HEK293 (cell line): ENCODE results near the gene YIPF2.
A peak's percentile ranks its signal among the peaks of the same experiment; 100 is the strongest.

Source experiments
- SCRT1 ChIP-seq: fragments of 450-650 bp; formaldehyde crosslinking; IDR thresholded peaks from 2 replicates; pipeline ENCODE4 v1.5.1; 2016; ENCODE audit warnings: missing biosample characterization, missing genetic modification characterization, borderline replicate concordance
- TCF7L2 ChIP-seq: IDR thresholded peaks from 2 replicates; pipeline ENCODE4 v1.6.1; 2011; ENCODE audit warnings: low read depth, mild to moderate bottlenecking, inconsistent platforms, low read length, moderate library complexity, borderline replicate concordance
- YY2 ChIP-seq: fragments of 450-650 bp; formaldehyde crosslinking; IDR thresholded peaks from 2 replicates; pipeline ENCODE4 v1.5.1; 2016; ENCODE audit warnings: missing biosample characterization, missing genetic modification characterization
- ZNF146 ChIP-seq: fragments of 450-650 bp; formaldehyde crosslinking; IDR thresholded peaks from 2 replicates; pipeline ENCODE4 v1.5.1; 2016; ENCODE audit warnings: missing biosample characterization, missing genetic modification characterization
- ZNF155 ChIP-seq: fragments of 450-650 bp; formaldehyde crosslinking; IDR thresholded peaks from 2 replicates; pipeline ENCODE4 v1.5.1; 2016; ENCODE audit warnings: missing biosample characterization, missing genetic modification characterization
- ZNF169 ChIP-seq: fragments of 450-650 bp; formaldehyde crosslinking; IDR thresholded peaks from 2 replicates; pipeline ENCODE4 v1.5.1; 2016; ENCODE audit warnings: missing biosample characterization, missing genetic modification characterization
- ZNF19 ChIP-seq: fragments of 450-650 bp; formaldehyde crosslinking; IDR thresholded peaks from 2 replicates; pipeline ENCODE4; 2016; ENCODE audit warnings: missing biosample characterization, missing genetic modification characterization, low read depth
- ZNF223 ChIP-seq: fragments of 450-650 bp; formaldehyde crosslinking; IDR thresholded peaks from 2 replicates; pipeline ENCODE4 v1.5.1; 2016; ENCODE audit warnings: missing biosample characterization, missing genetic modification characterization
- ZNF24 ChIP-seq: fragments of 450-650 bp; formaldehyde crosslinking; IDR thresholded peaks from 2 replicates; pipeline ENCODE4 v1.5.1; 2016; ENCODE audit warnings: missing biosample characterization, missing genetic modification characterization
- ZNF354C ChIP-seq: fragments of 450-650 bp; formaldehyde crosslinking; IDR thresholded peaks from 2 replicates; pipeline ENCODE4 v1.5.1; 2016; ENCODE audit warnings: missing biosample characterization, missing genetic modification characterization, low read depth, borderline replicate concordance
- ZNF394 ChIP-seq: fragments of 450-650 bp; formaldehyde crosslinking; IDR thresholded peaks from 2 replicates; pipeline ENCODE4 v1.5.1; 2016; ENCODE audit warnings: missing biosample characterization, missing genetic modification characterization, mild to moderate bottlenecking, moderate library complexity, borderline replicate concordance
- ZNF423 ChIP-seq: fragments of 450-650 bp; formaldehyde crosslinking; IDR thresholded peaks from 2 replicates; pipeline ENCODE4 v1.5.1; 2016; ENCODE audit warnings: missing biosample characterization, missing genetic modification characterization
- ZNF48 ChIP-seq: fragments of 450-650 bp; formaldehyde crosslinking; IDR thresholded peaks from 2 replicates; pipeline ENCODE4 v1.5.1; 2016; ENCODE audit warnings: missing biosample characterization, missing genetic modification characterization
- ZNF544 ChIP-seq: fragments of 450-650 bp; formaldehyde crosslinking; IDR thresholded peaks from 2 replicates; pipeline ENCODE4 v1.5.0; 2017; ENCODE audit warnings: missing biosample characterization, missing genetic modification characterization
- ZNF560 ChIP-seq: fragments of 450-650 bp; formaldehyde crosslinking; IDR thresholded peaks from 2 replicates; pipeline ENCODE4 v1.5.1; 2017; ENCODE audit warnings: missing biosample characterization, missing genetic modification characterization, borderline replicate concordance
- ZNF596 ChIP-seq: fragments of 450-650 bp; IDR thresholded peaks from 2 replicates; pipeline ENCODE4 v1.5.0; 2018; ENCODE audit warnings: missing biosample characterization, mild to moderate bottlenecking, missing genetic modification characterization, moderate library complexity
- ZNF624 ChIP-seq: fragments of 450-650 bp; formaldehyde crosslinking; IDR thresholded peaks from 2 replicates; pipeline ENCODE4 v1.5.1; 2017; ENCODE audit warnings: missing biosample characterization, missing genetic modification characterization
- ZNF658 ChIP-seq: fragments of 450-650 bp; formaldehyde crosslinking; IDR thresholded peaks from 2 replicates; pipeline ENCODE4; 2016; ENCODE audit warnings: missing biosample characterization, missing genetic modification characterization
- ZNF777 ChIP-seq: fragments of 450-650 bp; formaldehyde crosslinking; IDR thresholded peaks from 2 replicates; pipeline ENCODE4 v1.5.1; 2017; ENCODE audit warnings: missing biosample characterization, missing genetic modification characterization, borderline replicate concordance
- ZSCAN16 ChIP-seq: fragments of 450-650 bp; formaldehyde crosslinking; IDR thresholded peaks from 2 replicates; pipeline ENCODE4 v1.5.1; 2016; ENCODE audit warnings: missing biosample characterization, missing genetic modification characterization
- ZSCAN23 ChIP-seq: fragments of 450-650 bp; formaldehyde crosslinking; IDR thresholded peaks from 2 replicates; pipeline ENCODE4 v1.5.1; 2016; ENCODE audit warnings: missing biosample characterization, missing genetic modification characterization
- ZXDB ChIP-seq: fragments of 450-650 bp; formaldehyde crosslinking; IDR thresholded peaks from 2 replicates; pipeline ENCODE4 v1.5.1; 2016; ENCODE audit warnings: missing biosample characterization, missing genetic modification characterization
- TF ChIP-seq, protein P1 (sequence below): fragments of 450-650 bp; IDR thresholded peaks from 2 replicates; pipeline ENCODE4 v1.5.1; 2018; ENCODE audit warnings: missing biosample characterization, mild to moderate bottlenecking, missing genetic modification characterization
- TF ChIP-seq, protein P2 (sequence below): fragments of 450-650 bp; formaldehyde crosslinking; optimal IDR thresholded peaks from 2 replicates; pipeline ENCODE3; 2016; ENCODE audit warnings: missing biosample characterization, mild to moderate bottlenecking, missing genetic modification characterization
- TF ChIP-seq, protein P3 (sequence below): fragments of 450-650 bp; formaldehyde crosslinking; IDR thresholded peaks from 2 replicates; pipeline ENCODE4 v1.5.1; 2017; ENCODE audit warnings: missing biosample characterization, missing genetic modification characterization
- TF ChIP-seq, protein P4 (sequence below): fragments of 450-650 bp; formaldehyde crosslinking; IDR thresholded peaks from 2 replicates; pipeline ENCODE4 v1.5.1; 2016; ENCODE audit warnings: missing biosample characterization, missing genetic modification characterization
- TF ChIP-seq, protein P5 (sequence below): fragments of 450-650 bp; formaldehyde crosslinking; IDR thresholded peaks from 2 replicates; pipeline ENCODE4 v1.5.1; 2016; ENCODE audit warnings: missing biosample characterization, missing genetic modification characterization
- TF ChIP-seq, protein P6 (sequence below): fragments of 450-650 bp; formaldehyde crosslinking; IDR thresholded peaks from 2 replicates; pipeline ENCODE4 v1.5.1; 2016; ENCODE audit warnings: missing biosample characterization, missing genetic modification characterization, low read depth
- TF ChIP-seq, protein P7 (sequence below): fragments of 450-650 bp; formaldehyde crosslinking; IDR thresholded peaks from 2 replicates; pipeline ENCODE4 v1.5.1; 2016; ENCODE audit warnings: missing biosample characterization, missing genetic modification characterization

Gene YIPF2

DNA sequence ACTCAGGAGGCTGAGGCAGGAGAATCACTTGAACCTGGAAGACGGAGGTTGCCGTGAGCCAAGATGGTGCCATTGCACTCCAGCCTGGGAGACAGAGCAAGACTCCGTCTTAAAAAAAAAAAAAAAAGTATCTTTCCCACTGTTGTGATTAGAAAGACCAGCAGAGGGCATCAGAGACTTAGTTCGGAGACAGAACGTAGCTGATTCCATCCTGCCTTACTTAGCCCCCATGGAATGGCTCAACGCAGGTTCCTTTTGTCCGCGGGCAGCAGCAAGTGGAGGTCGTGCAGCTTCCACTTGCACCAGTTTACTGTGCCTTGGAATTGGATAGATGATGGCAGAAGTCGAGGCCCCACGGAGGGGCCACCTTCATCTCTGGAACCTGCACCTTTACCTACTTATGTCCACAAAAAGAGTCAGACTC lies 8.2 kb upstream of the YIPF2 start (continued):
- TF ChIP-seq ZNF423 (tag by site-specific recombination) (no peak), ZNF560 (tag by site-specific recombination) (no peak), ZSCAN16 (tag by site-specific recombination) (no peak), ZNF394 (tag by site-specific recombination) (peak; percentile 30; the same call in 1 of the 2 replicates), YY2 (peak; percentile 31; the same call in 1 of the 2 replicates), ZNF596 (tag by site-specific recombination) (no peak), ZNF146 (tag by site-specific recombination) (no peak), TCF7L2 (no peak), ZNF354C (tag by site-specific recombination) (no peak), ZNF544 (tag by site-specific recombination) (no peak), ZSCAN23 (tag by site-specific recombination) (no peak), ZXDB (tag by site-specific recombination) (peak; percentile 55), ZNF19 (no peak), SCRT1 (tag by site-specific recombination) (no peak), ZNF169 (tag by site-specific recombination) (no peak), ZNF777 (tag by site-specific recombination) (no peak), ZNF624 (tag by site-specific recombination) (no peak), ZNF658 (no peak), ZNF24 (tag by site-specific recombination) (peak; percentile 38; the same call in 1 of the 2 replicates), ZNF223 (tag by site-specific recombination) (no peak), ZNF155 (no peak), ZNF48 (tag by site-specific recombination) (no peak)
- TF ChIP-seq, protein P1, sequence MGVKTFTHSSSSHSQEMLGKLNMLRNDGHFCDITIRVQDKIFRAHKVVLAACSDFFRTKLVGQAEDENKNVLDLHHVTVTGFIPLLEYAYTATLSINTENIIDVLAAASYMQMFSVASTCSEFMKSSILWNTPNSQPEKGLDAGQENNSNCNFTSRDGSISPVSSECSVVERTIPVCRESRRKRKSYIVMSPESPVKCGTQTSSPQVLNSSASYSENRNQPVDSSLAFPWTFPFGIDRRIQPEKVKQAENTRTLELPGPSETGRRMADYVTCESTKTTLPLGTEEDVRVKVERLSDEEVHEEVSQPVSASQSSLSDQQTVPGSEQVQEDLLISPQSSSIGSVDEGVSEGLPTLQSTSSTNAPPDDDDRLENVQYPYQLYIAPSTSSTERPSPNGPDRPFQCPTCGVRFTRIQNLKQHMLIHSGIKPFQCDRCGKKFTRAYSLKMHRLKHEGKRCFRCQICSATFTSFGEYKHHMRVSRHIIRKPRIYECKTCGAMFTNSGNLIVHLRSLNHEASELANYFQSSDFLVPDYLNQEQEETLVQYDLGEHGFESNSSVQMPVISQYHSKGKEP = no peak
- TF ChIP-seq, protein P2, sequence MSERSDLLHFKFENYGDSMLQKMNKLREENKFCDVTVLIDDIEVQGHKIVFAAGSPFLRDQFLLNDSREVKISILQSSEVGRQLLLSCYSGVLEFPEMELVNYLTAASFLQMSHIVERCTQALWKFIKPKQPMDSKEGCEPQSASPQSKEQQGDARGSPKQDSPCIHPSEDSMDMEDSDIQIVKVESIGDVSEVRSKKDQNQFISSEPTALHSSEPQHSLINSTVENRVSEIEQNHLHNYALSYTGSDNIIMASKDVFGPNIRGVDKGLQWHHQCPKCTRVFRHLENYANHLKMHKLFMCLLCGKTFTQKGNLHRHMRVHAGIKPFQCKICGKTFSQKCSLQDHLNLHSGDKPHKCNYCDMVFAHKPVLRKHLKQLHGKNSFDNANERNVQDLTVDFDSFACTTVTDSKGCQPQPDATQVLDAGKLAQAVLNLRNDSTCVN (tag by site-specific recombination) = peak; percentile 14
- TF ChIP-seq, protein P3, sequence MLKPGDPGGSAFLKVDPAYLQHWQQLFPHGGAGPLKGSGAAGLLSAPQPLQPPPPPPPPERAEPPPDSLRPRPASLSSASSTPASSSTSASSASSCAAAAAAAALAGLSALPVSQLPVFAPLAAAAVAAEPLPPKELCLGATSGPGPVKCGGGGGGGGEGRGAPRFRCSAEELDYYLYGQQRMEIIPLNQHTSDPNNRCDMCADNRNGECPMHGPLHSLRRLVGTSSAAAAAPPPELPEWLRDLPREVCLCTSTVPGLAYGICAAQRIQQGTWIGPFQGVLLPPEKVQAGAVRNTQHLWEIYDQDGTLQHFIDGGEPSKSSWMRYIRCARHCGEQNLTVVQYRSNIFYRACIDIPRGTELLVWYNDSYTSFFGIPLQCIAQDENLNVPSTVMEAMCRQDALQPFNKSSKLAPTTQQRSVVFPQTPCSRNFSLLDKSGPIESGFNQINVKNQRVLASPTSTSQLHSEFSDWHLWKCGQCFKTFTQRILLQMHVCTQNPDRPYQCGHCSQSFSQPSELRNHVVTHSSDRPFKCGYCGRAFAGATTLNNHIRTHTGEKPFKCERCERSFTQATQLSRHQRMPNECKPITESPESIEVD = no peak
- TF ChIP-seq, protein P4, sequence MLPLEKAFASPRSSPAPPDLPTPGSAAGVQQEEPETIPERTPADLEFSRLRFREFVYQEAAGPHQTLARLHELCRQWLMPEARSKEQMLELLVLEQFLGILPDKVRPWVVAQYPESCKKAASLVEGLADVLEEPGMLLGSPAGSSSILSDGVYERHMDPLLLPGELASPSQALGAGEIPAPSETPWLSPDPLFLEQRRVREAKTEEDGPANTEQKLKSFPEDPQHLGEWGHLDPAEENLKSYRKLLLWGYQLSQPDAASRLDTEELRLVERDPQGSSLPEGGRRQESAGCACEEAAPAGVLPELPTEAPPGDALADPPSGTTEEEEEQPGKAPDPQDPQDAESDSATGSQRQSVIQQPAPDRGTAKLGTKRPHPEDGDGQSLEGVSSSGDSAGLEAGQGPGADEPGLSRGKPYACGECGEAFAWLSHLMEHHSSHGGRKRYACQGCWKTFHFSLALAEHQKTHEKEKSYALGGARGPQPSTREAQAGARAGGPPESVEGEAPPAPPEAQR (tag by site-specific recombination) = no peak
- TF ChIP-seq, protein P5, sequence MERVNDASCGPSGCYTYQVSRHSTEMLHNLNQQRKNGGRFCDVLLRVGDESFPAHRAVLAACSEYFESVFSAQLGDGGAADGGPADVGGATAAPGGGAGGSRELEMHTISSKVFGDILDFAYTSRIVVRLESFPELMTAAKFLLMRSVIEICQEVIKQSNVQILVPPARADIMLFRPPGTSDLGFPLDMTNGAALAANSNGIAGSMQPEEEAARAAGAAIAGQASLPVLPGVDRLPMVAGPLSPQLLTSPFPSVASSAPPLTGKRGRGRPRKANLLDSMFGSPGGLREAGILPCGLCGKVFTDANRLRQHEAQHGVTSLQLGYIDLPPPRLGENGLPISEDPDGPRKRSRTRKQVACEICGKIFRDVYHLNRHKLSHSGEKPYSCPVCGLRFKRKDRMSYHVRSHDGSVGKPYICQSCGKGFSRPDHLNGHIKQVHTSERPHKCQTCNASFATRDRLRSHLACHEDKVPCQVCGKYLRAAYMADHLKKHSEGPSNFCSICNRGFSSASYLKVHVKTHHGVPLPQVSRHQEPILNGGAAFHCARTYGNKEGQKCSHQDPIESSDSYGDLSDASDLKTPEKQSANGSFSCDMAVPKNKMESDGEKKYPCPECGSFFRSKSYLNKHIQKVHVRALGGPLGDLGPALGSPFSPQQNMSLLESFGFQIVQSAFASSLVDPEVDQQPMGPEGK (tag by site-specific recombination) = peak; percentile 65
- TF ChIP-seq, protein P6, sequence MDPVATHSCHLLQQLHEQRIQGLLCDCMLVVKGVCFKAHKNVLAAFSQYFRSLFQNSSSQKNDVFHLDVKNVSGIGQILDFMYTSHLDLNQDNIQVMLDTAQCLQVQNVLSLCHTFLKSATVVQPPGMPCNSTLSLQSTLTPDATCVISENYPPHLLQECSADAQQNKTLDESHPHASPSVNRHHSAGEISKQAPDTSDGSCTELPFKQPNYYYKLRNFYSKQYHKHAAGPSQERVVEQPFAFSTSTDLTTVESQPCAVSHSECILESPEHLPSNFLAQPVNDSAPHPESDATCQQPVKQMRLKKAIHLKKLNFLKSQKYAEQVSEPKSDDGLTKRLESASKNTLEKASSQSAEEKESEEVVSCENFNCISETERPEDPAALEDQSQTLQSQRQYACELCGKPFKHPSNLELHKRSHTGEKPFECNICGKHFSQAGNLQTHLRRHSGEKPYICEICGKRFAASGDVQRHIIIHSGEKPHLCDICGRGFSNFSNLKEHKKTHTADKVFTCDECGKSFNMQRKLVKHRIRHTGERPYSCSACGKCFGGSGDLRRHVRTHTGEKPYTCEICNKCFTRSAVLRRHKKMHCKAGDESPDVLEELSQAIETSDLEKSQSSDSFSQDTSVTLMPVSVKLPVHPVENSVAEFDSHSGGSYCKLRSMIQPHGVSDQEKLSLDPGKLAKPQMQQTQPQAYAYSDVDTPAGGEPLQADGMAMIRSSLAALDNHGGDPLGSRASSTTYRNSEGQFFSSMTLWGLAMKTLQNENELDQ (tag by site-specific recombination) = no peak
- TF ChIP-seq, protein P7, sequence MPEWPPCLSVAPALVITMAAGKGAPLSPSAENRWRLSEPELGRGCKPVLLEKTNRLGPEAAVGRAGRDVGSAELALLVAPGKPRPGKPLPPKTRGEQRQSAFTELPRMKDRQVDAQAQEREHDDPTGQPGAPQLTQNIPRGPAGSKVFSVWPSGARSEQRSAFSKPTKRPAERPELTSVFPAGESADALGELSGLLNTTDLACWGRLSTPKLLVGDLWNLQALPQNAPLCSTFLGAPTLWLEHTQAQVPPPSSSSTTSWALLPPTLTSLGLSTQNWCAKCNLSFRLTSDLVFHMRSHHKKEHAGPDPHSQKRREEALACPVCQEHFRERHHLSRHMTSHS = no peak
